ENCODE data around the gene LY86.
A peak's percentile ranks its signal among the peaks of the same experiment; 100 is the strongest.

LY86 gene

GRCh38 chr6:6674872-6675271 lies 86.4 kb downstream of the LY86 start:
- Histone ChIP-seq H3K9me2 (replicated peaks; ENCODE audit: control insufficient read depth, low read length) (no peaks in the 10 kb centered on the region), H3K27me3 (ENCODE audit: control insufficient read depth, low read length) (0 out of 2 replicates have a peak, but pooled peaks cover 2% of the 10 kb centered on the region), H3F3A (ENCODE audit: control insufficient read depth, insufficient read depth) (no peaks in the 10 kb centered on the region), H3K4me3 (ENCODE audit: low read length) (no peak overlapping the region), H3K27ac (ENCODE audit: low read depth, low read length) (no peak overlapping the region), H3K9me3 (ENCODE audit: control insufficient read depth, insufficient read depth, low read length) (no peaks in the 10 kb centered on the region), H4K20me1 (ENCODE audit: control insufficient read depth, insufficient read depth, low read depth, low read length) (no peaks in the 10 kb centered on the region), H3K4me2 (ENCODE audit: low read length) (no peak overlapping the region), H3K79me2 (ENCODE audit: control insufficient read depth, low read length) (no peaks in the 10 kb centered on the region), H3K36me3 (ENCODE audit: control insufficient read depth, low read length) (no peaks in the 10 kb centered on the region), H3K4me1 (ENCODE audit: control insufficient read depth, low read length) (peaks cover 4% of the 10 kb centered on the region)
- no peak for TF ChIP-seq EZH2phosphoT487 (IDR thresholded peaks at IDR 0.05; ENCODE audit: borderline replicate concordance, low read length)
- peak; percentile 42 for TF ChIP-seq CTCF (IDR thresholded peaks at IDR 0.05; ENCODE audit: low read depth, low read length, poor library complexity, severe bottlenecking)

GRCh38 chr6:6676910-6677441 lies 88.5 kb downstream of the LY86 start:
- H3K36me3 ChIP-seq (ENCODE audit: control insufficient read depth, low read length), result no peaks in the 10 kb centered on the region
- TF ChIP-seq CTCF (IDR thresholded peaks at IDR 0.05; ENCODE audit: low read depth, low read length, poor library complexity, severe bottlenecking) (peak; percentile 93), EZH2phosphoT487 (IDR thresholded peaks at IDR 0.05; ENCODE audit: borderline replicate concordance, low read length) (no peak)
- peaks cover 4% of the 10 kb centered on the region for H3K4me1 ChIP-seq (ENCODE audit: control insufficient read depth, low read length)
- 0 out of 2 replicates have a peak, but pooled peaks cover 2% of the 10 kb centered on the region for H3K27me3 ChIP-seq (ENCODE audit: control insufficient read depth, low read length)
- H3F3A ChIP-seq (ENCODE audit: control insufficient read depth, insufficient read depth), result no peaks in the 10 kb centered on the region
- H3K79me2 ChIP-seq (ENCODE audit: control insufficient read depth, low read length), result no peaks in the 10 kb centered on the region
- H4K20me1 ChIP-seq (ENCODE audit: control insufficient read depth, insufficient read depth, low read depth, low read length), result no peaks in the 10 kb centered on the region
- no peak overlapping the region for H3K4me3 ChIP-seq (ENCODE audit: low read length)
- H3K9me3 ChIP-seq (ENCODE audit: control insufficient read depth, insufficient read depth, low read length), result no peaks in the 10 kb centered on the region
- no peak overlapping the region for H3K27ac ChIP-seq (ENCODE audit: low read depth, low read length)
- peak overlapping the region; percentile 8; the same call in 1 of the 2 replicates for H3K4me2 ChIP-seq (ENCODE audit: low read length)
- H3K9me2 ChIP-seq (replicated peaks; ENCODE audit: control insufficient read depth, low read length), result no peaks in the 10 kb centered on the region

GRCh38 chr6:6678185-6678671 lies 89.7 kb downstream of the LY86 start:
- Histone ChIP-seq H3F3A (ENCODE audit: control insufficient read depth, insufficient read depth) (no peaks in the 10 kb centered on the region), H3K4me2 (ENCODE audit: low read length) (no peak overlapping the region), H3K9me2 (replicated peaks; ENCODE audit: control insufficient read depth, low read length) (no peaks in the 10 kb centered on the region), H3K36me3 (ENCODE audit: control insufficient read depth, low read length) (no peaks in the 10 kb centered on the region), H3K4me1 (ENCODE audit: control insufficient read depth, low read length) (peaks cover 4% of the 10 kb centered on the region), H4K20me1 (ENCODE audit: control insufficient read depth, insufficient read depth, low read depth, low read length) (no peaks in the 10 kb centered on the region), H3K79me2 (ENCODE audit: control insufficient read depth, low read length) (no peaks in the 10 kb centered on the region), H3K4me3 (ENCODE audit: low read length) (no peak overlapping the region), H3K9me3 (ENCODE audit: control insufficient read depth, insufficient read depth, low read length) (no peaks in the 10 kb centered on the region), H3K27ac (ENCODE audit: low read depth, low read length) (no peak overlapping the region), H3K27me3 (ENCODE audit: control insufficient read depth, low read length) (peaks cover 4% of the 10 kb centered on the region)
- TF ChIP-seq EZH2phosphoT487 (IDR thresholded peaks at IDR 0.05; ENCODE audit: borderline replicate concordance, low read length) (no peak), CTCF (IDR thresholded peaks at IDR 0.05; ENCODE audit: low read depth, low read length, poor library complexity, severe bottlenecking) (no peak)

Data from DOHH2 (cell line).